WI38 (cell line): Measurements from ENCODE around the gene KCNAB1.

Source experiments
- H3K4me3 ChIP-seq: 2 replicates; pipeline ENCODE4 v1.5.1; 2011; ENCODE audit warnings: low read depth, mild to moderate bottlenecking, control low read depth, low read length
- CTCF ChIP-seq: IDR thresholded peaks from 2 replicates; pipeline ENCODE4 v1.5.1; 2012; ENCODE audit warnings: low read depth, mild to moderate bottlenecking, control low read depth, low read length

Gene KCNAB1

GRCh38 chr3:156491192-156491591 is 370.8 kb downstream of the KCNAB1 start:
- no peak for TF ChIP-seq CTCF

GRCh38 chr3:156492801-156493261 is 372.5 kb downstream of the KCNAB1 start:
- no peak for TF ChIP-seq CTCF
- no peak overlapping the region for H3K4me3 ChIP-seq

More at GRCh38 chr3:156491192-156491591, 370.8 kb downstream of the KCNAB1 start:
- no peak overlapping the region for H3K4me3 ChIP-seq

- no peak overlapping the region for H3K4me3 ChIP-seq
- TF ChIP-seq CTCF: no peak
Measured at GRCh38 chr3:156493887-156494286, 373.5 kb downstream of the KCNAB1 start.

GRCh38 chr3:156495816-156496215 is 375.4 kb downstream of the KCNAB1 start:
- TF ChIP-seq CTCF: no peak
- H3K4me3 ChIP-seq: no peak overlapping the region

GRCh38 chr3:156497326-156497725 is 376.9 kb downstream of the KCNAB1 start:
- no peak overlapping the region for H3K4me3 ChIP-seq
- TF ChIP-seq CTCF: no peak

GRCh38 chr3:156498307-156498706 is 377.9 kb downstream of the KCNAB1 start:
- TF ChIP-seq CTCF: no peak
- no peak overlapping the region for H3K4me3 ChIP-seq

- H3K4me3 ChIP-seq: no peak overlapping the region
- no peak for TF ChIP-seq CTCF
Measured at GRCh38 chr3:156507285-156507684, 386.9 kb downstream of the KCNAB1 start.
